Measurements from ENCODE around the gene RFX3.
"Not testable (repeated sequence)": the region's sequence is repeated elsewhere in the genome, so short reads cannot be mapped to it uniquely, and the experiment has no call there.

The RFX3 gene

GRCh38 chr9:3323714-3324113 lies 202.1 kb downstream of the RFX3 start:
- POLR2A ChIA-PET, result no interaction called here
- DNase-seq (ENCODE audit: extremely low spot score), result no peak
- no peak for TF ChIP-seq CTCF (IDR thresholded peaks at IDR 0.05; ENCODE audit: control extremely low read depth, extremely low read depth, low read depth, missing control alignments)
- CTCF ChIA-PET, result interaction anchor here (0.6 to 1.2 kb wide), 2 partner anchors 9 to 78 kb away, joined by 3 read pairs; no protein-coding TSS in a partner anchor

- POLR2A ChIA-PET, result no interaction called here
- CTCF ChIA-PET, result no interaction called here
- no peak for TF ChIP-seq CTCF (IDR thresholded peaks at IDR 0.05; ENCODE audit: control extremely low read depth, extremely low read depth, low read depth, missing control alignments)
- DNase-seq (ENCODE audit: extremely low spot score), result no peak
Observed at GRCh38 chr9:3321186-3321585, 204.6 kb downstream of the RFX3 start.

- DNase-seq (ENCODE audit: extremely low spot score); POLR2A ChIA-PET; CTCF ChIA-PET: not testable (repeated sequence)
Observed at GRCh38 chr9:3312595-3312994, 213.2 kb downstream of the RFX3 start.

- CTCF ChIA-PET, result interaction anchor here (1.0 kb wide), 1 partner anchor 40 kb away, joined by 3 read pairs; no protein-coding TSS in a partner anchor
- DNase-seq (ENCODE audit: extremely low spot score), result no peak
- POLR2A ChIA-PET, result no interaction called here
- no peak for TF ChIP-seq CTCF (IDR thresholded peaks at IDR 0.05; ENCODE audit: control extremely low read depth, extremely low read depth, low read depth, missing control alignments)
Observed at GRCh38 chr9:3308609-3309008, 217.2 kb downstream of the RFX3 start.

GRCh38 chr9:3304388-3304787 lies 221.4 kb downstream of the RFX3 start:
- CTCF ChIA-PET; DNase-seq (ENCODE audit: extremely low spot score); POLR2A ChIA-PET: not testable (repeated sequence)

GRCh38 chr9:3299872-3300271 lies 225.9 kb downstream of the RFX3 start:
- no peak for TF ChIP-seq CTCF (IDR thresholded peaks at IDR 0.05; ENCODE audit: control extremely low read depth, extremely low read depth, low read depth, missing control alignments)
- ChIA-PET POLR2A (no interaction called here), CTCF (no interaction called here)
- DNase-seq (ENCODE audit: extremely low spot score), result peak; percentile 39

- ChIA-PET CTCF (interaction anchor here (0.7 to 1.0 kb wide), 2 partner anchors 10 to 11 kb away, joined by 3 read pairs; no protein-coding TSS in a partner anchor), POLR2A (no interaction called here)
- TF ChIP-seq CTCF (IDR thresholded peaks at IDR 0.05; ENCODE audit: control extremely low read depth, extremely low read depth, low read depth, missing control alignments), result no peak
- DNase-seq (ENCODE audit: extremely low spot score), result no peak
Observed at GRCh38 chr9:3296536-3296935, 229.3 kb downstream of the RFX3 start.

GRCh38 chr9:3292311-3292710 lies 233.5 kb downstream of the RFX3 start:
- DNase-seq (ENCODE audit: extremely low spot score), result no peak
- ChIA-PET CTCF (interaction anchor here (1.3 kb wide), 1 partner anchor 38 kb away, joined by 3 read pairs; no protein-coding TSS in a partner anchor), POLR2A (no interaction called here)
- TF ChIP-seq CTCF (IDR thresholded peaks at IDR 0.05; ENCODE audit: control extremely low read depth, extremely low read depth, low read depth, missing control alignments), result no peak

Data from GM10248 (cell line).